B cell (primary cell): Measurements from ENCODE around the gene RAB3A. TPM values are rescaled to one million over a fixed set of nuclear protein-coding genes. Genes with fewer than 3 reads are reported as not detected.
"Not testable (repeated sequence)": the region's sequence is repeated elsewhere in the genome, so short reads cannot be mapped to it uniquely, and the experiment has no call there.

Experiments used
- ATAC-seq: fragments of 200-7000 bp; cut with Tn5 transposase; one replicate; pipeline ENCODE4 v1.10.0; 2021; ENCODE audit warnings: low read depth, mild to moderate bottlenecking, moderate number of reproducible peaks, moderate library complexity
- CTCF ChIA-PET: fragments of 350-600 bp; sonication (Branson Sonifier 250); formaldehyde crosslinking; loops from one replicate; lab custom pipeline; 2021; ENCODE audit warnings: antibody characterized with exemption, inconsistent platforms; lab: Charles Lee
- POLR2A ChIA-PET: fragments of 350-600 bp; sonication (Branson Sonifier 250); formaldehyde crosslinking; loops from one replicate; lab custom pipeline; 2021; ENCODE audit warnings: antibody characterized with exemption; lab: Charles Lee
- DNase-seq: peaks from one replicate; pipeline ENCODE4 v3.0.0; 2013
- H2AFZ ChIP-seq: 2 replicates; pipeline ENCODE4 v1.6.1; 2012; ENCODE audit warnings: mild to moderate bottlenecking, low read depth, low read length; ENCODE audit not compliant: insufficient read depth, poor library complexity, severe bottlenecking
- H3K27ac ChIP-seq, 2 donors: 1 replicate in 1 of 2; 2 replicates in 1 of 2; pipeline ENCODE4 v1.5.1; 2012 to 2013; ENCODE audit warnings: low read length in 2 of 2, mild to moderate bottlenecking in 2 of 2, moderate library complexity in 1 of 2
- H3K27me3 ChIP-seq, 4 experiments: fragments of 200-600 bp in 1 of 4; sonication (generic) in 1 of 4; replicated peaks in 1 of 4; 1 replicate in 2 of 4; 2 replicates in 2 of 4; pipeline versions ENCODE4 v1.6.1 to v1.7.0; 2013 to 2016; ENCODE audit warnings: low read length in 3 of 4, mild to moderate bottlenecking in 2 of 4, mixed read lengths in 1 of 4, moderate library complexity in 1 of 4; ENCODE audit not compliant: insufficient read depth in 4 of 4, control insufficient read depth in 3 of 4; ENCODE audit errors: control extremely low read depth in 1 of 4
- H3K36me3 ChIP-seq, 2 experiments: replicated peaks in 1 of 2; 1 replicate in 1 of 2; 2 replicates in 1 of 2; pipeline versions ENCODE4 v1.6.1 to v1.7.1; 2013; ENCODE audit warnings: low read length in 1 of 2; ENCODE audit not compliant: insufficient read depth in 2 of 2, control insufficient read depth in 1 of 2; ENCODE audit errors: control extremely low read depth in 1 of 2, extremely low read depth in 1 of 2
- H3K4me1 ChIP-seq, 2 donors: fragments of 200-600 bp in 1 of 2; sonication (generic) in 1 of 2; 1 replicate in 1 of 2; 2 replicates in 1 of 2; pipeline versions ENCODE4 v1.5.1 to v1.6.1; 2013 to 2017; ENCODE audit warnings: low read length in 2 of 2; ENCODE audit not compliant: control insufficient read depth in 2 of 2, insufficient read depth in 2 of 2
- H3K4me2 ChIP-seq: replicated peaks from 2 replicates; pipeline ENCODE3; 2012; ENCODE audit warnings: mild to moderate bottlenecking, low read depth, low read length; ENCODE audit not compliant: poor library complexity, severe bottlenecking
- H3K4me3 ChIP-seq, 5 experiments: fragments of 200-600 bp in 1 of 5; sonication (generic) in 1 of 5; 1 replicate in 3 of 5; 2 replicates in 2 of 5; pipeline versions ENCODE4 v1.5.1 to v1.7.0; 2011 to 2016; ENCODE audit warnings: low read length in 4 of 5, mild to moderate bottlenecking in 4 of 5, low read depth in 2 of 5, control low read depth in 1 of 5, moderate library complexity in 1 of 5; ENCODE audit not compliant: insufficient read depth in 1 of 5; ENCODE audit errors: control extremely low read depth in 1 of 5, extremely low read depth in 1 of 5
- H3K79me2 ChIP-seq: fragments of 200-600 bp; sonication (generic); one replicate; pipeline ENCODE4 v1.6.0; 2016; ENCODE audit warnings: low read length; ENCODE audit not compliant: control insufficient read depth, insufficient read depth
- H3K9ac ChIP-seq: fragments of 200-600 bp; sonication (generic); 2 replicates; pipeline ENCODE4 v1.6.1; 2017; ENCODE audit warnings: mild to moderate bottlenecking, low read length, moderate library complexity
- H3K9me3 ChIP-seq, 3 donors: one replicate each; pipeline versions ENCODE4 v1.6.1 to v1.7.1; 2013; ENCODE audit warnings: low read length in 2 of 3; ENCODE audit not compliant: control insufficient read depth in 2 of 3, insufficient read depth in 1 of 3; ENCODE audit errors: control extremely low read depth in 1 of 3
- H4K20me1 ChIP-seq: 2 replicates; pipeline ENCODE4 v1.6.0; 2012; ENCODE audit warnings: mild to moderate bottlenecking, low read length; ENCODE audit not compliant: insufficient read depth, control insufficient read depth, poor library complexity, severe bottlenecking
- H3K27ac Mint-ChIP-seq: one replicate; pipeline ENCODE4 v1.8.0; 2021; ENCODE audit warnings: mixed read lengths
- H3K27me3 Mint-ChIP-seq: one replicate; pipeline ENCODE4 v1.8.0; 2021; ENCODE audit warnings: mixed read lengths
- H3K4me1 Mint-ChIP-seq: one replicate; pipeline ENCODE4 v1.8.0; 2021; ENCODE audit warnings: mixed read lengths
- H3K4me3 Mint-ChIP-seq: one replicate; pipeline ENCODE4 v1.8.0; 2021; ENCODE audit warnings: mixed read lengths
- H3K9me3 Mint-ChIP-seq: one replicate; pipeline ENCODE4 v1.8.0; 2022; ENCODE audit warnings: mixed read lengths; ENCODE audit not compliant: insufficient read depth
- EZH2 ChIP-seq: IDR thresholded peaks from 2 replicates; pipeline ENCODE4 v1.6.1; 2012; ENCODE audit warnings: borderline replicate concordance, low read depth, mild to moderate bottlenecking, moderate library complexity, low read length; ENCODE audit not compliant: insufficient read depth, poor library complexity, severe bottlenecking
- WGBS: methylation state at CpG from one replicate; pipeline ENCODE4 v1.1.5; 2013; ENCODE audit warnings: missing lambda C conversion rate; ENCODE audit not compliant: insufficient coverage; 5-methylcytosine and 5-hydroxymethylcytosine counted together
- intact Hi-C: fragments of 100-400 bp; cut with micrococcal nuclease; formaldehyde crosslinking; loops from one replicate; pipeline ENCODE4 v1.10.0; 2022
- polyA plus RNA-seq: library from polyadenylated mRNA; depleted of rRNA; stranded (reverse); fragments of >200 nt; gene quantifications from 2 replicates; pipeline ENCODE4 v1.2.3, GENCODE V29; 2012
- total RNA-seq, 2 donors: library from RNA; stranded (reverse); fragments of 120-200 nt in 1 of 2; gene quantifications; 1 replicate in 1 of 2; 2 replicates in 1 of 2; pipeline versions ENCODE4 v1.2.3 to v1.2.4, GENCODE V29; 2013 to 2022
- TF ChIP-seq, protein P1 (sequence below): fragments of 200-600 bp; IDR thresholded peaks from one replicate; pipeline ENCODE4 v1.8.0; 2022; ENCODE audit warnings: antibody characterized with exemption, mild to moderate bottlenecking

Gene RAB3A
- total and polyA plus RNA-seq, 2 donors (not counting 1 experiment from before 2014, with no cell fraction given), result 7.7 to 10.4 TPM

- CTCF ChIA-PET, result interaction anchor here (0.6 kb wide), 1 partner anchor 201 kb away, joined by 3 read pairs; no protein-coding TSS in a partner anchor
These were observed 7.8 kb upstream of the RAB3A start for GRCh38 chr19:18211683-18212082.

DNA sequence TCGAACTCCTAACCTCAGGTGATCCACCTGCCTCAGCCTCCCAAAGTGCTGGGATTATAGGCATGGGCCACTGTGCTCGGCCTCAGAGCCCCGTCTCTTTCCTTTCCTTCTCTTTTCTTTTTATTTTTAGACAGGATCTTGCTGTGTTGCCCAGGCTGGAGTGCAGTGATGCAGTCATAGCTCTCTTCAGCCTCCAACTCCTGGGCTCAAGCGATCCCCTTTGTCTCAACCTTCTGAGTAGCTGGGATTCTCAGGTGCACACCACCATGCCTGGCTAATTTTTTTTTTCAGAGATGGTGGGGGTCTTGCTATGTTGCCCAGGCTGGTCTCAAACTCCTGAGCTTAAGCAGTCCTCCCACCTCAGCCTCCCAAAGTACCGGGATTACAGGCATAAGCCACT is 6.1 kb upstream of the RAB3A start:
- POLR2A ChIA-PET, H3K9me3 ChIP-seq, H3K4me1 ChIP-seq, H3K36me3 ChIP-seq, H3K4me1 Mint-ChIP-seq, H3K9me3 Mint-ChIP-seq, H3K79me2 ChIP-seq, H3K4me3 Mint-ChIP-seq, H3K27ac Mint-ChIP-seq, intact Hi-C loops, H3K4me2 ChIP-seq, H3K4me3 ChIP-seq, H4K20me1 ChIP-seq, ATAC-seq, H2AFZ ChIP-seq, H3K9ac ChIP-seq, DNase-seq, H3K27ac ChIP-seq: not testable (repeated sequence)
- H3K27me3 Mint-ChIP-seq, result peaks cover 17% of the 10 kb centered on the region
- WGBS, result 74% methylated on average over 3 of the region's 5 CpGs
- H3K27me3 ChIP-seq, result peaks cover 0 to 34% (median 7%) of the 10 kb centered on the region in 4 experiments
- CTCF ChIA-PET, result interaction anchor here (0.5 to 11.5 kb wide), 9 partner anchors 14 to 202 kb away, joined by 3 to 152 read pairs (median 5); a partner anchor contains a TSS

More at GRCh38 chr19:18211683-18212082, 7.8 kb upstream of the RAB3A start:
- no peaks in the 10 kb centered on the region for H3K36me3 ChIP-seq
- H3K4me3 ChIP-seq, result no peak overlapping the region
- DNase-seq (no peak), ATAC-seq (no peak)
- peaks cover 0 to 6% (median 0%) of the 10 kb centered on the region in 3 donors for H3K9me3 ChIP-seq
- TF ChIP-seq EZH2, result no peak
- TF ChIP-seq, protein P1, sequence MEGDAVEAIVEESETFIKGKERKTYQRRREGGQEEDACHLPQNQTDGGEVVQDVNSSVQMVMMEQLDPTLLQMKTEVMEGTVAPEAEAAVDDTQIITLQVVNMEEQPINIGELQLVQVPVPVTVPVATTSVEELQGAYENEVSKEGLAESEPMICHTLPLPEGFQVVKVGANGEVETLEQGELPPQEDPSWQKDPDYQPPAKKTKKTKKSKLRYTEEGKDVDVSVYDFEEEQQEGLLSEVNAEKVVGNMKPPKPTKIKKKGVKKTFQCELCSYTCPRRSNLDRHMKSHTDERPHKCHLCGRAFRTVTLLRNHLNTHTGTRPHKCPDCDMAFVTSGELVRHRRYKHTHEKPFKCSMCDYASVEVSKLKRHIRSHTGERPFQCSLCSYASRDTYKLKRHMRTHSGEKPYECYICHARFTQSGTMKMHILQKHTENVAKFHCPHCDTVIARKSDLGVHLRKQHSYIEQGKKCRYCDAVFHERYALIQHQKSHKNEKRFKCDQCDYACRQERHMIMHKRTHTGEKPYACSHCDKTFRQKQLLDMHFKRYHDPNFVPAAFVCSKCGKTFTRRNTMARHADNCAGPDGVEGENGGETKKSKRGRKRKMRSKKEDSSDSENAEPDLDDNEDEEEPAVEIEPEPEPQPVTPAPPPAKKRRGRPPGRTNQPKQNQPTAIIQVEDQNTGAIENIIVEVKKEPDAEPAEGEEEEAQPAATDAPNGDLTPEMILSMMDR, result no peak
- H4K20me1 ChIP-seq, result no peaks in the 10 kb centered on the region
- no peaks in the 10 kb centered on the region for H3K4me1 ChIP-seq
- intact Hi-C loops, result no loop called here
- no peak overlapping the region for H3K9ac ChIP-seq
- H3K27me3 ChIP-seq, result peaks cover 0 to 34% (median 7%) of the 10 kb centered on the region in 4 experiments
- no peaks in the 10 kb centered on the region for H3K9me3 Mint-ChIP-seq
- POLR2A ChIA-PET, result interaction anchor here (0.6 kb wide), 1 partner anchor 28 kb away, joined by 3 read pairs; no protein-coding TSS in a partner anchor
- no peak overlapping the region for H3K27ac ChIP-seq
- H3K4me2 ChIP-seq, result no peak overlapping the region
- no peaks in the 10 kb centered on the region for H3K79me2 ChIP-seq
- H3K4me1 Mint-ChIP-seq, result no peaks in the 10 kb centered on the region
- H3K27ac Mint-ChIP-seq, result no peak overlapping the region
- H2AFZ ChIP-seq, result no peak overlapping the region
- 76% methylated on average over 13 of the region's 14 CpGs for WGBS
- H3K27me3 Mint-ChIP-seq, result peaks cover 17% of the 10 kb centered on the region
- H3K4me3 Mint-ChIP-seq, result no peak overlapping the region
